NB4 (cell line): ENCODE results near the gene SLC22A23.
"Not testable (repeated sequence)": the region's sequence is repeated elsewhere in the genome, so short reads cannot be mapped to it uniquely, and the experiment has no call there.

ENCODE experiments used
- DNase-seq: peaks from one replicate; pipeline ENCODE4 v3.0.0; 2010; ENCODE audit warnings: low read depth
- H3K4me3 ChIP-seq: one replicate; pipeline ENCODE4 v1.5.1; 2011; ENCODE audit warnings: mild to moderate bottlenecking, low read depth, low read length, moderate library complexity
- MYC ChIP-seq: IDR thresholded peaks from 2 replicates; pipeline ENCODE4 v1.6.1; 2011; ENCODE audit warnings: low read depth, low read length
- POLR2A ChIP-seq: IDR thresholded peaks from 2 replicates; pipeline ENCODE4 v1.6.1; 2011; ENCODE audit warnings: mild to moderate bottlenecking; ENCODE audit not compliant: insufficient read length; ENCODE audit errors: extremely low read depth
- TF ChIP-seq, protein P1 (sequence below): IDR thresholded peaks from 2 replicates; pipeline ENCODE4 v1.6.1; 2011; ENCODE audit warnings: low read depth, low read length
- TF ChIP-seq, protein P2 (sequence below): IDR thresholded peaks from one replicate; pipeline ENCODE4 v1.5.1; 2012; ENCODE audit warnings: low read depth, low read length

Gene SLC22A23

DNA sequence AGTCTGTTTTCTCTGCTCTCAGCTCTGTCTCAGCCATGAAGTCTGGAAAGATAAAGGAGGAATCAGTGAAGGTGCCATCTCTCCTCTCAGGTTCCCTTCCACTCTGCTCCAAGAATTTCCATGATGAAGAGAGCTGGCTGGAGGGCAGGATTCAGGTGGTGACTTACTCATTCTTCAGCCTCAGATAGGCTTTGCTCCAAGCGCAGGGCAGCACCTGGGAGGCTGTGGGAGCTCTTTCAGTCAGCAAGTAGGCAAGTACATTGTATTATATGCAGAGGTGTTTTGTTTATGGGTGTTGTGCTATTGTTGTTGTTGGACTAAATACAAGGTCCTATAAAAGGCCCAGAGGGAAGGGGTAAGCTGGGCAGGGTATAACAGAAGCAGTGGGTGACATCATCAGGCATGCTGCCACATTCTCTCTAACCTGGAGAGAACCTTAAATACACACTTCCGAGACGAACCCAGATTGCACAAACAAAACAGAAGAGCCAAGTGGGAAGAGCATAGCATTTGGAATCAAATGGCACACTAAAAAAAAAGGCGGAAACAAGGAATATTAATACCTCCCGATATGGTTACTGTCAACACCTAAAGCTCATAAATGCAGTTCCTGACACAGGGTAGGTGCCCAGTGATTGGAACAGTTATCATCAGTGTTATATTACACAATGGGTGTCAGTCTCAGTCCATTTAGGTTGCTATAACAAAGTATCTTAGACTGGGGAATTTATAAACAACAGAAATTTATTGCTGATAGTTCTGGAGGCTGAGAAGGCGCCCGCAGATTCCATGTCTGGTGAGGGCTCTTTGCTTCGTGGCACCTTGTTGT, 212.6 kb downstream of the SLC22A23 start:
- TF ChIP-seq MYC (no peak), POLR2A (no peak)
- TF ChIP-seq, protein P1, sequence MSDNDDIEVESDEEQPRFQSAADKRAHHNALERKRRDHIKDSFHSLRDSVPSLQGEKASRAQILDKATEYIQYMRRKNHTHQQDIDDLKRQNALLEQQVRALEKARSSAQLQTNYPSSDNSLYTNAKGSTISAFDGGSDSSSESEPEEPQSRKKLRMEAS = no peak
- TF ChIP-seq, protein P2, sequence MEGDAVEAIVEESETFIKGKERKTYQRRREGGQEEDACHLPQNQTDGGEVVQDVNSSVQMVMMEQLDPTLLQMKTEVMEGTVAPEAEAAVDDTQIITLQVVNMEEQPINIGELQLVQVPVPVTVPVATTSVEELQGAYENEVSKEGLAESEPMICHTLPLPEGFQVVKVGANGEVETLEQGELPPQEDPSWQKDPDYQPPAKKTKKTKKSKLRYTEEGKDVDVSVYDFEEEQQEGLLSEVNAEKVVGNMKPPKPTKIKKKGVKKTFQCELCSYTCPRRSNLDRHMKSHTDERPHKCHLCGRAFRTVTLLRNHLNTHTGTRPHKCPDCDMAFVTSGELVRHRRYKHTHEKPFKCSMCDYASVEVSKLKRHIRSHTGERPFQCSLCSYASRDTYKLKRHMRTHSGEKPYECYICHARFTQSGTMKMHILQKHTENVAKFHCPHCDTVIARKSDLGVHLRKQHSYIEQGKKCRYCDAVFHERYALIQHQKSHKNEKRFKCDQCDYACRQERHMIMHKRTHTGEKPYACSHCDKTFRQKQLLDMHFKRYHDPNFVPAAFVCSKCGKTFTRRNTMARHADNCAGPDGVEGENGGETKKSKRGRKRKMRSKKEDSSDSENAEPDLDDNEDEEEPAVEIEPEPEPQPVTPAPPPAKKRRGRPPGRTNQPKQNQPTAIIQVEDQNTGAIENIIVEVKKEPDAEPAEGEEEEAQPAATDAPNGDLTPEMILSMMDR = no peak
- no peak for DNase-seq
- H3K4me3 ChIP-seq = no peak overlapping the region

DNA sequence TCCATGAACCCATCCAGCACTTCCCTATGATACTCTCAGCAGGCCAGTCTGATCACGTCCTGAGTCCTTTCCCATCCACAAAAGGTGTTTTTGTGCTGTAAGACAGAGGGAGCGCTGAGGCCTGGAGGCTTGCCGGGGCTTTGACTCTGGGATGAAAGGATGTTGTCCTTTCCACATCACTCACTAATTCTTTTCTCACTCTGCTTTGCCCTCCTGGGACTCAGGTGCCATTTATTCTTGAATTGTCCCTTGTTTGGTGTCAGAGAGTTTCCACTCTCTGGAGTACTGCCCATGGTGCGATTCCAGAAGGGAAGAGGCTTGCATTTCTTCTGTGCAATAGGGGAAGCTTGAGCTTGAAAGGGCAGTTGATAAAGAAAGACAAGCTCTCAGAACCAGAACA, 214.1 kb downstream of the SLC22A23 start:
- TF ChIP-seq, protein P2 = no peak
- TF ChIP-seq POLR2A = no peak
- TF ChIP-seq, protein P1 = no peak
- TF ChIP-seq MYC = no peak
- no peak for DNase-seq
- H3K4me3 ChIP-seq = no peak overlapping the region

DNA sequence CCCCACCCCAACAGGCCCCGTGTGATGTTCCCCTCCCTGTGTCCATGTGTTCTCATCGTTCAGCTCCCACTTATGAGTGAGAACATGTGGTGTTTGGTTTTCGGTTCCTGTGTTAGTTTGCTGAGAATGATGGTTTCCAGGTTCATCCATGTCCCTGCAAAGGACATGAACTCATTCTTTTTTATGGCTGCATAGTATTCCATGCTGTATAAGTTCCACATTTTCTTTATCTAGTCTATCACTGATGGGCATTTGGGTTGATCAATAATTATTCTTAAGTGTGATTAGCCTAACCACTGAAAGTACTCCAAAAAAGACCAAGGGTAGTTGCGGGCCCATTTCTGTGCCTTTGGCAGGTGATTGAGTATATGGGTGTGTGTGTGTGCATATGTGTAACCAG, 215.1 kb downstream of the SLC22A23 start:
- DNase-seq, H3K4me3 ChIP-seq: not testable (repeated sequence)

DNA sequence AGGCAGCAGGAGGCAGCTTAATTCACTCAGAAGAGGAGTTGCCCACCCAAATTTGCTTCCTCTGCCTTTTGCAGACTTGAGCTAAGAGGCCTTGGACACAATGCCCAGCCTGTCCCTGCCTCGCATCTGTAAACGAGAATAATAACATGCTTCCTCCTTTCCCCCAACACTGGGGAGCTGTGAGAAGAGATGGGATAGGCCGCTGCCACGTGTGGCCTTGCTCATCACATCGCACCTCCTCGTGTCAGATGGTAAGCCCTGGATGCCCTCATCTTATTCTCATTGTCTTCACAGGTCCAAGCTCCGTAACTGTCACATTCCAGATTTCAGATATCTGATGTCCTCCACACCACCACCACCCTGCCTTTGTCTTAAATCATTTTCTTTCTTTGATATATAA, 216.3 kb downstream of the SLC22A23 start:
- DNase-seq = no peak
- no peak overlapping the region for H3K4me3 ChIP-seq
- TF ChIP-seq, protein P1 = no peak
- no peak for TF ChIP-seq MYC
- TF ChIP-seq, protein P2 = no peak
- TF ChIP-seq POLR2A = no peak

DNA sequence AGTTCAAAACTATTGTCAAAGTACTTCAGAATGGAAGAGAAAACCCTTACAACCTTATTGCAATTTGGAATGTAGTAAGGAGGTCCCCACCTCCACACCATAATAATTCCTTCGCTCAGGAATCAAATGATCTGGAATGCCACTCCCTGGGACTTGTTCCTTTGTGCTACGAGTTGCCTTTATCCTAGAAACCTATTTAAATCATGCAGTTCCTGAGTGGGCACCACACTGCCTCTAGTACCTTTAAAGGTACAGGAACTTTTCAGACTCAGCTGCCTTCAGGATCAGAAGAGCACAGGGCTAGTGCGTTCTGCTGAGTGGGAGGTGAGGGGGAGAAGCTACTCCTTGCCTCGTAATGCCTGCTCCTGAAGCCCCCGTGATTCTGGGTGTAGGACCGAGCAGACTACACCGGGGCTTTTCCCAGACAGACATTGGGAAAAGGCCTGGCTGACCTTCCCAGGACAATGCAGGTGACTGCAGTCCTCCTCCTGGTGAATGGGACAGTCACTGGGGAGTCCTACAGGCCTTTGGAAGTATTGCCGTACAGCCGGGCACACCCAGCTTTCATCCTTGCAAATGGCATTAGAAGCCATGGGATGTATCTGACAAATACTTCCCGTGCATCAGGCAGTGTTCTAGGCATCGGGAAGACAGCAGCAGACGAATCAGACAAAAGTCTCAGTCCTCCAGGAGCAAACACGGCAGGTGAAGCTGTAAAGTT, 217.6 kb downstream of the SLC22A23 start:
- no peak for TF ChIP-seq MYC
- TF ChIP-seq, protein P1 = no peak
- TF ChIP-seq, protein P2 = no peak
- TF ChIP-seq POLR2A = no peak
- no peak for DNase-seq
- H3K4me3 ChIP-seq = no peak overlapping the region

DNA sequence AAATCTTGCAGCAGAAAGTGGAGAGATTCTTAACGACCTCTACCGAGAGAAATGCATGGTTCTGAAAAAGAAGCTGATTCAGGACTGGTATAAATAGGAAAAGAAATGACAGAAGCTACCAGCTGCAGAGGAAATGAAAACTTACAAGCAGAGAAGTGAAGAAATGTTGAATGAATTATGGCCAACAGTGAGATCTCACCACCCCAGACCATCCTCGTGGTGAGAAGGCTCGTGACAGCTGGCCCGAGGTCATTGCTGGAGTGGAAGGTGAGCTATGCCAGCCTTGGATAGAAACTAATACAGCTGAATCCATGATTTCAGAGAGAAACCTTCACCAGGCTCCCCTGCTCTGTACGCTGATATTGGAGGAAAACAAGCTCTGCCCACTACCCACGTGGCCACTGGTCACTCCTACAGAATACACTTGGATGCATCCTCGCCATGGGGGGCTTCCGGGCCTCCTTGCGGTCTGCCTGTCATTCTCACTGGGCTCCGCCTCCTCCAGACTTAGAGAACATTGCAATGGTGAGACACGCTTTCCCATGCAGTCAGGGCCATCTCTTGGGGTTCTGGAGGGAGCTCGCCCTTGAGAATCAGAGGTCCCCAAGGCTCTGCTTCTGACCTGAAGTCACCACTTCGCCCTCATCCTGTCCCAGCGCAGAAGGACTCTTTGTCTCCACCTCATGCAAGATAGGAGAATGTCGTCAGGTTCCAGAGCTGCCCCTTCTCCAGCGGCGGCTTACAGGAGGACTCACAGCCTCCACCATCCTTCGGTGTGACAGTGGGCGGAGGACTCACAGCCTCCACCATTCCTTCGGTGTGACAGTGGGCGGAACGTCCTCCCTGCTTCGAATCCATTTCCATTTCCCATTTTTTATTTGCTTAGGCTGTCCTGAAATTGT, 218.8 kb downstream of the SLC22A23 start:
- DNase-seq = no peak
- TF ChIP-seq, protein P2 = no peak
- TF ChIP-seq MYC (no peak), POLR2A (no peak)
- TF ChIP-seq, protein P1 = no peak
- no peak overlapping the region for H3K4me3 ChIP-seq
